H1 (cell line): Measurements from ENCODE around the gene SLC6A17. TPM values are rescaled to one million over a fixed set of nuclear protein-coding genes. Genes with fewer than 3 reads are reported as not detected.

Experiments
- CTCF ChIA-PET: fragments of 300-600 bp; sonication (Branson Sonifier 250); formaldehyde crosslinking; loops from one replicate; lab custom pipeline; 2021; ENCODE audit not compliant: partially characterized antibody; lab: Charles Lee
- POLR2A ChIA-PET: fragments of 300-600 bp; sonication (Branson Sonifier 250); formaldehyde crosslinking; loops from one replicate; lab custom pipeline; 2021; ENCODE audit warnings: inconsistent platforms; ENCODE audit not compliant: partially characterized antibody; lab: Charles Lee
- DNase-seq, 2 experiments: peaks; one replicate each; pipeline versions ENCODE4 v3.0.0 to v3.0.0-alpha.2; 2010 to 2022; ENCODE audit warnings: low spot score in 2 of 2, low read depth in 1 of 2, mixed read lengths in 1 of 2
- FAIRE-seq: peaks from 2 replicates; lab custom pipeline; 2011; peaks lifted over from hg19 to GRCh38; lab: Jason Lieb, UNC
- H2AFZ ChIP-seq: 2 replicates; pipeline ENCODE4 v1.8.1; 2012; ENCODE audit warnings: low read length, inconsistent platforms
- H2AK5ac ChIP-seq: 2 replicates; pipeline ENCODE4 v1.6.1; 2013; ENCODE audit warnings: low read depth, low read length
- H2BK120ac ChIP-seq: replicated peaks from 2 replicates; pipeline ENCODE3; 2013; ENCODE audit warnings: low read depth, low read length, inconsistent platforms
- H2BK12ac ChIP-seq: 2 replicates; pipeline ENCODE4 v1.6.1; 2013; ENCODE audit warnings: low read depth, low read length
- H2BK15ac ChIP-seq: 2 replicates; pipeline ENCODE4 v1.6.1; 2013; ENCODE audit warnings: low read length
- H2BK20ac ChIP-seq: 2 replicates; pipeline ENCODE4 v1.6.1; 2013; ENCODE audit warnings: low read length
- H2BK5ac ChIP-seq: 2 replicates; pipeline ENCODE4 v1.6.1; 2013; ENCODE audit warnings: low read depth, low read length
- H3K14ac ChIP-seq: 2 replicates; pipeline ENCODE4 v1.6.1; 2013; ENCODE audit warnings: inconsistent platforms; ENCODE audit not compliant: insufficient read length
- H3K18ac ChIP-seq: 2 replicates; pipeline ENCODE4 v1.6.1; 2013; ENCODE audit warnings: low read length; ENCODE audit errors: extremely low read depth
- H3K23ac ChIP-seq: 2 replicates; pipeline ENCODE4 v1.6.1; 2013; ENCODE audit warnings: inconsistent platforms; ENCODE audit not compliant: insufficient read length
- H3K23me2 ChIP-seq: 2 replicates; pipeline ENCODE4 v1.6.1; 2013; ENCODE audit warnings: low read depth, low read length
- H3K27ac ChIP-seq: 2 replicates; pipeline ENCODE4 v1.6.1; 2011; ENCODE audit warnings: low read depth, low read length, inconsistent platforms
- H3K27me3 ChIP-seq, 4 experiments: replicated peaks in 1 of 4; 1 replicate in 1 of 4; 2 replicates in 3 of 4; pipeline versions ENCODE4 v1.6.1 to v1.8.1; 2011 to 2013; ENCODE audit warnings: low read length in 3 of 4, mild to moderate bottlenecking in 3 of 4, inconsistent platforms in 2 of 4, mixed read lengths in 2 of 4, moderate library complexity in 1 of 4; ENCODE audit not compliant: control insufficient read depth in 3 of 4, insufficient read depth in 3 of 4; ENCODE audit errors: extremely low read depth in 1 of 4
- H3K36me3 ChIP-seq, 4 experiments: 2 replicates each; pipeline versions ENCODE4 v1.6.1 to v1.8.1; 2011 to 2013; ENCODE audit warnings: mild to moderate bottlenecking in 4 of 4, low read length in 3 of 4, moderate library complexity in 2 of 4, control low read depth in 1 of 4, inconsistent platforms in 1 of 4; ENCODE audit not compliant: insufficient read depth in 4 of 4, control insufficient read depth in 2 of 4
- H3K4ac ChIP-seq: replicated peaks from 2 replicates; pipeline ENCODE3; 2013; ENCODE audit warnings: low read length, low read depth, mixed read lengths, inconsistent platforms; ENCODE audit not compliant: insufficient read length
- H3K4me1 ChIP-seq, 4 experiments: replicated peaks in 1 of 4; 1 replicate in 1 of 4; 2 replicates in 3 of 4; pipeline versions ENCODE4 v1.6.1 to v1.8.1; 2011 to 2013; ENCODE audit warnings: low read length in 3 of 4, inconsistent platforms in 2 of 4, mixed read lengths in 1 of 4; ENCODE audit not compliant: insufficient read depth in 4 of 4, control insufficient read depth in 3 of 4
- H3K4me2 ChIP-seq, 2 experiments: 2 replicates each; pipeline versions ENCODE4 v1.6.1 to v1.8.1; 2011 to 2013; ENCODE audit warnings: low read depth in 2 of 2, low read length in 2 of 2, control low read depth in 1 of 2, inconsistent platforms in 1 of 2, mild to moderate bottlenecking in 1 of 2; ENCODE audit not compliant: insufficient read depth in 1 of 2
- H3K4me3 ChIP-seq, 4 experiments: fragments of 200-600, 300-600 bp in 1 of 4; sonication (generic), shearing (Covaris generic), sonication (Bioruptor Twin) in 1 of 4; 2 replicates each; pipeline versions ENCODE4 v1.5.1 to v1.8.1; 2011 to 2016; ENCODE audit warnings: low read length in 4 of 4, low read depth in 3 of 4, control low read depth in 2 of 4, inconsistent platforms in 2 of 4, mild to moderate bottlenecking in 2 of 4, mixed read lengths in 1 of 4, moderate library complexity in 1 of 4; ENCODE audit not compliant: insufficient read depth in 2 of 4; ENCODE audit errors: extremely low read depth in 1 of 4
- H3K56ac ChIP-seq: replicated peaks from 2 replicates; pipeline ENCODE3; 2013; ENCODE audit warnings: low read depth, mild to moderate bottlenecking, mixed read lengths, low read length, inconsistent platforms; ENCODE audit not compliant: insufficient read length
- H3K79me1 ChIP-seq: 2 replicates; pipeline ENCODE4 v1.6.1; 2013; ENCODE audit warnings: low read depth, low read length, control low read depth
- H3K79me2 ChIP-seq, 2 experiments: 2 replicates each; pipeline versions ENCODE4 v1.6.1 to v1.8.1; 2012 to 2013; ENCODE audit warnings: low read length in 2 of 2, mild to moderate bottlenecking in 2 of 2, inconsistent platforms in 1 of 2; ENCODE audit not compliant: insufficient read depth in 2 of 2, control insufficient read depth in 1 of 2
- H3K9ac ChIP-seq, 4 experiments: replicated peaks in 1 of 4; 1 replicate in 1 of 4; 2 replicates in 3 of 4; pipeline versions ENCODE4 v1.6.1 to v1.8.1; 2011 to 2013; ENCODE audit warnings: low read depth in 3 of 4, low read length in 3 of 4, control low read depth in 2 of 4, mild to moderate bottlenecking in 2 of 4, moderate library complexity in 2 of 4, inconsistent platforms in 1 of 4; ENCODE audit errors: extremely low read depth in 1 of 4
- H3K9me3 ChIP-seq, 2 experiments: 2 replicates each; pipeline versions ENCODE4 v1.6.1 to v1.8.1; 2012 to 2013; ENCODE audit warnings: mild to moderate bottlenecking in 2 of 2, moderate library complexity in 2 of 2, control low read depth in 1 of 2, inconsistent platforms in 1 of 2, low read depth in 1 of 2, low read length in 1 of 2, mixed read lengths in 1 of 2; ENCODE audit not compliant: insufficient read depth in 2 of 2
- H4K20me1 ChIP-seq, 2 experiments: replicated peaks in 1 of 2; 2 replicates each; pipeline versions ENCODE3 to v1.8.1; 2011 to 2013; ENCODE audit warnings: inconsistent platforms in 2 of 2, low read length in 2 of 2, mild to moderate bottlenecking in 1 of 2; ENCODE audit not compliant: insufficient read depth in 2 of 2, control insufficient read depth in 1 of 2
- H4K5ac ChIP-seq: 2 replicates; pipeline ENCODE4 v1.6.1; 2013; ENCODE audit warnings: low read length, low read depth, mixed read lengths, inconsistent platforms; ENCODE audit not compliant: insufficient read length
- H4K8ac ChIP-seq: 2 replicates; pipeline ENCODE4 v1.8.0; 2013; ENCODE audit warnings: mild to moderate bottlenecking, moderate library complexity, low read length, inconsistent platforms; ENCODE audit not compliant: insufficient read depth; ENCODE audit errors: extremely low read depth
- H4K91ac ChIP-seq: replicated peaks from 2 replicates; pipeline ENCODE3; 2013; ENCODE audit warnings: low read length, mixed read lengths, inconsistent platforms; ENCODE audit not compliant: insufficient read length
- TAF1 ChIP-seq: IDR thresholded peaks from 2 replicates; pipeline ENCODE4 v1.6.1; 2011; ENCODE audit warnings: mild to moderate bottlenecking, low read depth, low read length
- TAF7 ChIP-seq: optimal IDR thresholded peaks from 2 replicates; pipeline ENCODE3; 2011; ENCODE audit warnings: low read depth, mild to moderate bottlenecking, inconsistent platforms, low read length, moderate library complexity, borderline replicate concordance
- WGBS, 2 experiments: shearing (Covaris generic) in 1 of 2; methylation state at CpG; one replicate each; pipeline versions ENCODE4 v1.1.6 to v1.1.7; 2013 to 2015; ENCODE audit warnings: low lambda C conversion rate in 2 of 2, mixed read lengths in 2 of 2, inconsistent platforms in 1 of 2, low coverage in 1 of 2, missing lambda C conversion rate in 1 of 2; ENCODE audit not compliant: insufficient replicate concordance in 2 of 2, insufficient coverage in 1 of 2, insufficient read length in 1 of 2; ENCODE audit errors: extremely low coverage in 1 of 2, missing lambda C conversion rate in 1 of 2; 5-methylcytosine and 5-hydroxymethylcytosine counted together
- polyA plus RNA-seq, 7 experiments: library from polyadenylated mRNA; depleted of rRNA in 3 of 7; stranded (reverse) in 5 of 7; unstranded in 2 of 7; fragments of >200 nt in 5 of 7; fragments of 200-250 nt in 2 of 7; gene quantifications; 1 replicate in 5 of 7; 2 replicates in 1 of 7; 4 replicates in 1 of 7; pipeline versions ENCODE4 v1.2.1 to v1.2.3, GENCODE V29; 2011 to 2013; ENCODE audit warnings: missing spikeins in 2 of 7, mixed read lengths in 2 of 7
- total RNA-seq: library from RNA; stranded (reverse); fragmentation: NEBNext Ultra II Directional; extraction: Animal tissue kit (Norgen Biotek cat#: 25700); gene quantifications from 2 replicates; pipeline ENCODE4 v1.2.1, GENCODE V29; 2021
- TF ChIP-seq, protein P1 (sequence below): IDR thresholded peaks from 2 replicates; pipeline ENCODE4 v1.6.1; 2012; ENCODE audit warnings: low read length, inconsistent platforms

The SLC6A17 gene
- total and polyA plus RNA-seq, 2 of the 8 experiments (the other 6 are each of a cell fraction or from before 2014, with no cell fraction given) = 0.15 to 0.28 TPM

DNA sequence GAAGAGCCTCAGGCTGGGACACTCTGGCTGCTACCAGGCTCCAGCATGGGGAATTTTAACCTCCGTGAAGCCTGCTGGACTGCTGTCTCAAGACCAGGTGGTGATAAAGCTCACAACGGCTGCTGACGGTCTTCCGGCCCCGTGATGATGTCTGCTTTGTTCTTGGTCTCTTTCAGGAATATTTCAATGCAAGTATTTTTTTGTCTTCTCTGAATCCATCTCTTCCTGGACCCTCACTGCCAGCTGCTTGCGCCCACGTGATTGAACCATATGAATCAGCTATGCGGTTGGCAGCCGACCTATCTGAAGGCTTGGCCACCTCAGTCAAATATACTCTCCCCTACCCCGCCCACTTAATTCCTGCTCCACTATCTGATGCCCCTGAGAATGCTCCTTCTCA is 14.6 kb upstream of the SLC6A17 start:
- CTCF ChIA-PET = interaction anchor here (0.7 to 3.0 kb wide), 6 partner anchors 16 to 65 kb away, joined by 3 to 12 read pairs (median 7); partner anchors contain the start of gene SLC6A17
- peak overlapping the region in 1 of 2 experiments; percentile 39; a peak in 1 of 4 replicates for H3K4me2 ChIP-seq
- peaks cover 2% of the 10 kb centered on the region; the same call in 1 of the 2 replicates for H3K23me2 ChIP-seq
- H3K36me3 ChIP-seq = no peaks in the 10 kb centered on the region
- no peak overlapping the region for H4K91ac ChIP-seq
- no peak for FAIRE-seq
- no peak overlapping the region for H3K27ac ChIP-seq
- no peak overlapping the region for H2BK15ac ChIP-seq
- no peak overlapping the region for H3K4me3 ChIP-seq
- no peak overlapping the region for H3K4ac ChIP-seq
- H3K79me2 ChIP-seq = no peaks in the 10 kb centered on the region
- POLR2A ChIA-PET = no interaction called here
- no peak overlapping the region for H3K14ac ChIP-seq
- no peak overlapping the region for H2BK5ac ChIP-seq
- no peaks in the 10 kb centered on the region for H4K20me1 ChIP-seq
- H2BK12ac ChIP-seq = peak overlapping the region; percentile 20; the same call in 1 of the 2 replicates
- H3K23ac ChIP-seq = no peak overlapping the region
- H4K8ac ChIP-seq = no peak overlapping the region
- no peak overlapping the region for H2BK20ac ChIP-seq
- no peak overlapping the region for H2AFZ ChIP-seq
- 94% methylated on average over 10 of the region's 10 CpGs; no CpG with 5 or more reads in 1 of the 2 experiments for WGBS, 2 experiments
- no peak overlapping the region for H3K18ac ChIP-seq
- H3K9ac ChIP-seq = no peak overlapping the region
- H3K4me1 ChIP-seq = peaks cover 6 to 25% (median 16%) of the 10 kb centered on the region in 4 experiments
- no peaks in the 10 kb centered on the region for H3K79me1 ChIP-seq
- peaks cover 0 to 2% (median 0%) of the 10 kb centered on the region in 4 experiments; a peak in 3 of 7 replicates for H3K27me3 ChIP-seq
- H3K9me3 ChIP-seq = no peaks in the 10 kb centered on the region
- H4K5ac ChIP-seq = no peak overlapping the region
- no peak overlapping the region for H2AK5ac ChIP-seq
- no peak for DNase-seq
- H3K56ac ChIP-seq = no peak overlapping the region
- no peak overlapping the region for H2BK120ac ChIP-seq
- TF ChIP-seq TAF7 = no peak
- TF ChIP-seq, protein P1, sequence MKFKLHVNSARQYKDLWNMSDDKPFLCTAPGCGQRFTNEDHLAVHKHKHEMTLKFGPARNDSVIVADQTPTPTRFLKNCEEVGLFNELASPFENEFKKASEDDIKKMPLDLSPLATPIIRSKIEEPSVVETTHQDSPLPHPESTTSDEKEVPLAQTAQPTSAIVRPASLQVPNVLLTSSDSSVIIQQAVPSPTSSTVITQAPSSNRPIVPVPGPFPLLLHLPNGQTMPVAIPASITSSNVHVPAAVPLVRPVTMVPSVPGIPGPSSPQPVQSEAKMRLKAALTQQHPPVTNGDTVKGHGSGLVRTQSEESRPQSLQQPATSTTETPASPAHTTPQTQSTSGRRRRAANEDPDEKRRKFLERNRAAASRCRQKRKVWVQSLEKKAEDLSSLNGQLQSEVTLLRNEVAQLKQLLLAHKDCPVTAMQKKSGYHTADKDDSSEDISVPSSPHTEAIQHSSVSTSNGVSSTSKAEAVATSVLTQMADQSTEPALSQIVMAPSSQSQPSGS = no peak
- TF ChIP-seq TAF1 = no peak
